HG03571 (cell line): ENCODE data around the gene TMEM40.
"Not testable (repeated sequence)": the region's sequence is repeated elsewhere in the genome, so short reads cannot be mapped to it uniquely, and the experiment has no call there.

Experiments used
- ATAC-seq: cut with Tn5 transposase; IDR thresholded peaks from one replicate; pipeline ENCODE4 v1.9.1; 2021; ENCODE audit not compliant: unreplicated experiment

The TMEM40 gene

DNA sequence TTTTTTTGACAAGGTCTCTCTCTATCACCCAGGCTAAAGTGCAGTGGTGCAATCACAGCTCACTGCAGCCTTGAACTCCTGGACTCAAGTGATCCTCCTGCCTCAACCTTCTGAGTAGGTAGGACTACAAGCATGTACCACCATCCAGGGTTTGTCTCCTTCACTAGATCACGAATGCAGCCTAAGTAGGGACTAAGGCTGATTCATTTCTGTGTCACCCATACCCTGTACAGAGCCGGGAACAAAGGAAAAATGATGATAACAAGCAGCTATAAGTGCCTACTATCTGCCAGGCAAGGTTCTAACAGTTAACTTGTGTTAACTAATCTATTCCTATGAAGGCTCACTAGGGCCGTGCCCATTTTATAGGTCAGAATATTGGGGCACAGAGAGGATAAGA lies 7.0 kb downstream of the TMEM40 start:
- no peak for ATAC-seq

DNA sequence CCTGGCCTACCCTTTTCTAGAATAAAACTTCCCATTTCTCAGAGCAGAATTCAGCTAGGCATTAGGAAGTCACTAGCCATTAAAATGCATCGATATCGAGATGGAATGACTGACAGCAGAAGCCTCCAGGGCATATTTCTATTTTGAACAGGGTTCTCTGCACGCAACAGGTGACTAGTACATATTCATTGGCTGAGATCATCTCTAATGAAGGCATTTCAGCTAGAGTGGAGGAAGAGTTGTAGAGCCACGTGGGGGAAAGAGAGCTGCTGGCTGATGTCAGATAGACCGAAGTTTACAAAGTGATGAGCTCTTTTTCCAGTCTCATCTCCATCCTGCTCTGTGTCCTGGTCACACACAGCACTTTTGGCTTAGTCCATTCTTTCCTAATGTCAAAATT lies 7.5 kb downstream of the TMEM40 start:
- no peak for ATAC-seq

DNA sequence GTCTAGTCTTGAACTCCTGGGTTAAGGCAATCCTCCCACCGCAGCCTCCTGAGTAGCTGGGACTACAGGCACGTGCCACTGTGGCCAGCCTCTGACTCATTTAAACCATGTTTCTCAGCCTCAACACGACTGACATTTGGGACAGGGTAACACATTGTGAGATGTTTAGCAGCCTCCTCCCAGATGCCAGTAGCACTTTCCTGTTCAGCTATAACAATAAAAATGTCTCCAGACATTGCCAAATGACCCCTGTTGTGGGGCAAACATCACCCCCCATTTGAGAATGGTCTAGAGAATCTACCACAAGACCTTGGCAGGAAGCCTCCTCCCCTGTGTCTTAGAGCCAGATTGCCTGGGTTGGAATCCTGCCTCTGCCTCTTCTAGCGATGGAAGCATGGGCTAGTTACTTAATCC lies 8.4 kb downstream of the TMEM40 start:
- ATAC-seq = no peak

DNA sequence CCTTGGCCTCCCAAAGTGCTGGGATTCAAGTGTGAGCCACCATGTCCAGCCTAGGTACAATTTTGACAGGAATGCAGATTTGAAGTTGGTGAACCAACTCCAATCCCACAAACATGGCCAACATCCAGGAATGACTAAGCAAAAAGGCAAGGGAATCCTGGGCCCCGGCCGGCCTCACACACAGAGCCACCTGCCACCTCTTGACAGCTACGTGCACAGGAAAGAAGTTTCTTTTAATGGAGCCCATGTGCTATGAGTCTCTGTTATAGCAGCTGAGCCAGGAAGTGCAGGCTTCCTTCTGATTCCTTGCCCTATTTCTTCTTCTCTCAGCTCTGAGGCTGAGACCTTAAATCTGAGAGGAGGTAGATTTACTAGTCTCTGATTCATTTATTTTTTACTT lies 8.8 kb downstream of the TMEM40 start:
- no peak for ATAC-seq

DNA sequence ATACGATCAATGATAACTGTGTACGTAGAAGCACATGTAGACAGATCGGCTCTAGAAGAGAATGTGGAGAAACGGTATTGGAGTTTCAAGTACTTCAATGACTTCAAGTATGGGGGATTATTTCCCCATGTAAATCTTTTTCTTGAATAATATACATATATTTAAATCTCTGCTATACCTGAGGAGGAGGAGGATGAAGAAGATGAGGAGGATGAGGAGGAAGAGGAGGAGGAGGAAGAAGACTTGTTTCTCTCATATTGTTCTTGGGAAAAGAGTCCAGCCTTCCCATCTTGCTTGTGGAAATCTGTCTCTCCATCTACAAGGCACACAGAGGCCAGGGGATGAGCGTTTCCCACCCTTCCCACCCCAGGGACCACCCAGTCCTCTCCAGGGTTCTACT lies 10.6 kb downstream of the TMEM40 start:
- no peak for ATAC-seq

DNA sequence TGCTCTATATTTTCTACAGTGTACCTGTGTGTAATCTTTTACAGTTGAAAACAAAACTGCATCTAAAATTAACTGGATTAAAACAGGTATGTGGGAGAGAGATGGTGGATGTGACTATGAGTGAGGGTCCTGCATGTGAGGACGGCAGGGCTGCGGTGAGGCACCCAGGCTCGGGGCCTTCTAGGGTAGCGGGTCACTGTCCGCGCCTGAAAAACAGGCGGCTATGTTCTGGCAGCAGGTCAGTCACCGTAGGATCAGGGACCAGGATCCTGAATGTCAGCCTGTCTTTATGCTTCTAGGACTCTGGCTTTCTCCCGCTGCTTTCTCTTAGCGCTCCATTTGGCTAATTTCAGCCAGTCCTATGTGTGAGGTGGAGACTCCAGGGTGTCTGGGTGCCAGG lies 12.6 kb downstream of the TMEM40 start:
- ATAC-seq = no peak

DNA sequence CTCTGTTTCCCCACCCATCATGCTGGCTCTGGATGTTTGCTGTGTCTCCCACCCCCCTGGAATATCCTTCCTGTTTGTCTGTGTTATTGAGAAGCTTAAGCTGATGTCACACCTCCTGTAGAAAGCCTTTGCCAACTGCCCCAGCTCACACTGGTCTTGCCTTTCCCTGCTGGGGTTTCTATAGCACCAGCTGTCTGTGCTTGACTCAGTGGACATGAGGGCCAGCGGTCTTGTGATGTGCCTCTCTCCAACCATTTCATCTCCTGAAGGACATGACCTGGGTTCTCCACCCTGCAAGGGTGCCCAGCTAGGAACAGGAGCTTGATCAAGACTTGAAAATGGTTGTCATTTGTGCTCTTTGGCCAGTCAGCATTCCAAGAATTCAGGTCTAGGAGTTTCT lies 14.7 kb downstream of the TMEM40 start:
- ATAC-seq = no peak

DNA sequence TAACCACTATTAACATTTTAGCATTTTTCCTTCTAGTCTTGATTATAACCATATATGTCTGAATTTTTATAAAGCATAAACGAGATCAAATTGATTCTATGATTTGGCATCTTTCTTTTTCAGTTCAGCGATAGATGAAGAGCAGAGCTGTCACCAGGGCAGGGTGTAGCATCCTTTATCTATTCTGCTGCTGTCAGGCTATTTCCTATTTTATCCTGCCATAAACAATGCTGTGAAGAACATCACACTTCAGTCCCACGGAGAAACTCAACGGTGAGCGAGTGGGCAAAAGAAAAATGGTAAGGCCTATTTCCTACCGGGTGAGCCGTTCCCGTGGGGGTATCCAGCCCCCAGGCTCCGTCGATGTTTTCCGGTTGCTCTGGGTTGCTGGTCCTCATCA lies 15.5 kb downstream of the TMEM40 start:
- no peak for ATAC-seq

DNA sequence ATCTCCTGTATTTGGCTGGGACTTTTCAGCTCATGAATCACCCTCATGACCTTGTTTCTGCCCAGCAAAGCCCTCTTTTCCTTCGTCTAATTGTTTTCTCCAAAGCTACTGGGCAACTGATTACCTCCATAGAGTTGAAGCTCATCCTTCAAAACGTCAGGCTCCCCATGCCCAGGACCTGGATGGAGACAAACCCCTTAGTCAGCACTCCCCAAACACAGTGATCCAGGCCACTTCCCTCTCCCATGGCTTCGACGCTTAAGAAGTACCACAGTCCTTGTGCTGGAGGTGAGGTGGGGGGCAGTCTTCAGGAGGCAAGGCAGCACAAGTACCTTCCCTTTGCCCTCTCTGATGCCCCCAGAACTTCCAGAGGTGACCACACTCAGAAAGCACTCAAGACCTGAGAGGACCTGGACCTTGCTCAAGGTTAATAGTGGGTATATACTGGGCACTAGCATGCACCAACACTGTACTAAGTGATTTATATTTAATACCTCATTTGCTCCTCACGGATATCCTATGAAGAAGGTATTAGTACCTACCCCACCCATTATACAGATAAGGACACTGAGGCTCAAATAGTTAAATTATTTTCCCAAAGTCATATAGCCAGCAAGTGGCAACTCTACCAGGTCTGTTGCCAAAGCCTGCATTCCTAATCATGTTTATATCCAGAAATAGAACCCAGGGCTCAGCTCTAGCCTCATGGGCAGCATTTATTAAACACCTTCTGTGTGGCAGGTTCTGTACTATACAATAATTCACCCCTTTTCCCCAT lies 16.5 kb downstream of the TMEM40 start:
- no peak for ATAC-seq

DNA sequence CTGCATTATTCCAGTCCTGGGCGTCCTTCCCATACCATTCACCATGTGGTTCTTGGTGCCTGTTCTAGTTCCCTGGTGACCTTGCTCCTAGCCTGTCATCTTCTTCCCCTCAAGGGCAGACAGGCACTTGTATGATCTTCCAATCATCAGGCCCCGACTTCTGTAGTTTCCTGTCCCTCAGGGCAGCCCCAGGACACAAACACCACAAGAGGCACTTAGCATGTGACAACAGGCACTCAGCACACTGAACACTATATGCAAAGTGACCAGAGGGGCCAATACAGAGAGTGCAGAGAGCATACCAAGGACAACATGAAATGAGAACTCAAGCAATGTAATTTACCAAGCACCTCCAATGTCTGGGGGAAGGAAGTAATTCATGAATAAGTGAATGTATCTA lies 17.9 kb downstream of the TMEM40 start:
- ATAC-seq = no peak

DNA sequence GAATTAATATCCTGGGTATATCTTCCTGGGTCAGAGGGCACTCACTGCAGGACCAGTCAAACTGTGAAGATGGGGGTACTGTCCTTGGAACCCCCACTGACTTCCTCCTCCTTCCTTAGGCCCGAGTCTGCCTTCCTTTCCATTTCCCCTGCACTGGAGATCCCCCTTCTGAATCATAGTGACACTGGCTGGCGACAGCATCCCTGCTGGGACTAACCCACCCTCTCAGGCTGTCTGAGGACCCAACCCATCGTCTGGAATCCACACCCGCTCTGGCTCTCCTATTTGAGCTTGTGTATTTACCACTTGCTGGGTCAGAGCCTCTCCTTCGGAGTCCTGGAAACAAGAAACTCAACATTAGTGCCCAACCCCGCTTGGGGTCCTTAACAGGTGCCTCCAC lies 21.2 kb downstream of the TMEM40 start:
- no peak for ATAC-seq

DNA sequence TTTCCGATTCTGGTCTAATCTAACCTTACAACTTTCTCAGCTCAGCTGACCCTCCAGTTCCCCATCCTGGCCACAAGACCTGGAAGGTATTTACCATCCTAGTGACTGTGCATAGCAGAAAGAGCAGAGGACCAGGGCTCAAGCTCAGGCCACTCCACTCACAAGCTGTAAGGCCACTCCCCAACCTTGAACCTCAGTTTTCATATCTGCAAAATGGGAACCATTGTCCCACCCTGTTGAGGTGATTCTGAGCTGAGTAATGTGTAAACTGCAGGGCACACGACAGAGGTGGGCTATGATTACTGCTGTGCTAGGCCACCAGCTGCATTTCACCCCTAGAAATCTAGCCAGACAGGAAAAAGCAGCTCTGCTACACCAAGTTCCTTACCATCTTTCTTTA lies 21.7 kb downstream of the TMEM40 start:
- no peak for ATAC-seq

DNA sequence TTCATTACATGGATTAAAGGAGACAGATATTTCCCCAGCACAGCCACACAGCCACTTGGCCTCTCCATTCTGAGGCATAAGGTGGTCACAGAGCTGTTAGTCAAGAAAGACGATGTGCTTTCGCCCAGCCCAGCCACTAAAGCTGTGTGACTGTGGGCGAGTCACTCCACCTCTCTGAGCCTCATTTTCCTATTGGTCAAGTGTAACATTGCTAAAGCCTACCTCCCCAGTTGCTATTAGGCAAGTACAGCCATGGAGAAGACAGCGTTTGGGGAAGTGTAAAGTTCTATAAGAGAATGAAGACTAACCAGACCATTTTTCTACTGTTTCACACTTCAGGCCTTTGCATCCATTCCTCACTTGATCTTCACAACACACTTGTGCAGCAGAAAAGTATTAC lies 24.1 kb downstream of the TMEM40 start:
- no peak for ATAC-seq

DNA sequence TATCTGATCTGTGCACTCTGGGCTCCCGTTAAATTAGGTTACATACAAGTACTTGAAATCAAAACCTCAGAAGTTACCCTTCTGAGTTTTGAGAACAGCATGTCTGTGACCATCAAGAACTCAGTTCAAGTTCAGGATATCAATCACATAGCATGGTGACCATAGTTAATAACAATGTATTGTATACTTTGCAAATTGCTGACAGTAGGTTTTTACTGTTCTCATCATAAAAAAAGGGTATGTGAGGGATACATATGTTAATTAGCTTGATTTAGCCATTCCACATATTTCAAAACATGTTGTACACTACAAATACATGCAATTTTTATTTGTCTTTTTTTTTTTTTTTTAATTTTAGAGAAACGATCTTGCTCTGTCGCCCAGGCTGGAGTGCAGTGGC lies 25.5 kb downstream of the TMEM40 start:
- no peak for ATAC-seq

DNA sequence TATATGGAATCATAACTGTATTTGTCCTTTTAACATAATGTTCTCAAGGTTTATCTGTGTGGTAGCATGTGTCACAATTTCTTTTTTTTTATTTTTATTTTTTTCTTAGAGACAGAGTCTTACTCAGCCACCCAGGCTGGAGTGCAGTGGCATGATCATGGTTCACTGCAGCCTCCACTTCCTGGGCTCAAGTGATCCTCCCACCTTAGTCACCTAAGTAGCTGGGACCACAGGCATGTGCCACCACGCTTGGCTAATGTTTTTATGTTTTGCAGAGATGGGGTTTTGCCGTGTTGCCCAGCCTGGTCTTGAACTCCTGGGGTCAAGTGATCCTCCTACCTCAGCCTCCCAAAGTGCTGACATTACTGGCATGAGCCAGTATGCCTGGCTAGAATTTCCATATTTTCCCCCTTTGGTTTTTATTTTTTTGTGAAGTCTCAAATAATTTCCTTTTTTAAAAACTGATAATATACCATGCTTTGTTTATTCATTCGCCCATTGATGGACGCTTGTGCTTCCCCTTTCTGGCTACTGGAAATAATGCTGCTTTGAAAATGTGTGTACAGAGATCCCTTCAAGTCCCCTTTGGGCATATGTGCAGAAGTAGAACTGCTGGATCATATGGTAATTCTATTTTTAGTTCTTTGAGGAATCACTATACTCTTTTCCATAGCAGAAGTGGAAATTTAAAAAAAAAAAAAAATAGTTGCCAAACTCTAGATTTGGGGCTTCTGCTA lies 28.4 kb downstream of the TMEM40 start:
- no peak for ATAC-seq

DNA sequence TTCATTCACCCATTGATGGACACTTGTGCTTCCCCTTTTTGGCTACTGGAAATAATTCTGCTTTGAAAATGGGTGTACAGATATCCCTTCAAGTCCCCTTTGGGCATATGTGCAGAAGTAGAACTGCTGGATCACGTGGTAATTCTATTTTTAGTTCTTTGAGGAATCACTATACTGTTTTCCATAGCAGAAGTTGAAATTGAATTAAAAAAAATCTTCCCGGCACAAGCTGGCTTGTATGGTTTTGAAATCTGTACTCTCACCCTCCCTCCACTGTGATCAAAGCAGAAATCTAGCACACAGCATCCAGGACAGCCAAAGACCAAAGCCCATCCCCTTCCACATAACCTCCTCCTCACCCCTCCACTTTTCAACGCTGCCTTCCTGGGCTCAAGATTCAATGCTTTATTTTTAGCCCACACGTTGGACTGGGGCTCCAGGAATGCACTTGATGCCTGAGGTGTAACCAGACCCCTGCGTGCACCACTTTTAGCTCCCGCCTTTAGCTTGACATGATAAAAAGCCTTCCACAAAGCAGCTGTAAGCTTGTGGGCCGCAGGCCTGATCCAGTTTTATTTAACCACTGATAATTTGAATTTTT lies 29.9 kb downstream of the TMEM40 start:
- ATAC-seq = no peak

DNA sequence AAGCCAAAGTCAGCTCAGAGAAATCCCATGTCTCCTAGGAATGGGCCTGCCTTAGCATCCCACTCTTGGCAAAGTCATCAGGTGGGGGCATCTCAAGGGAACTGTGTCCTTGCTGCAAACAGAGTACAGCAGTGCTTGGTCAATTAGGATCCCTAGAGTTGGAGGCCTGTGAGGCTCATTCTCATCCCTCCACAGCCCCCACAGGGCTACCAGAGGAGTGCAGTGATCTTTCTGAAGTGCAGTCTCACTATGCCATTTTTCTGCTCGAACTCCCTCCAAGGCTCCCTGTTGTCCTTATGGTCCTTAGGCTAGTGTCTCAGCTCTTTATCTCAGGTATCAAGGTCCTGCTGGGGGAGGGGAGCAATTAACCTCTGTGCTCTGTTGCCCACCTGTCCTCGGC lies 31.1 kb downstream of the TMEM40 start:
- ATAC-seq = no peak

DNA sequence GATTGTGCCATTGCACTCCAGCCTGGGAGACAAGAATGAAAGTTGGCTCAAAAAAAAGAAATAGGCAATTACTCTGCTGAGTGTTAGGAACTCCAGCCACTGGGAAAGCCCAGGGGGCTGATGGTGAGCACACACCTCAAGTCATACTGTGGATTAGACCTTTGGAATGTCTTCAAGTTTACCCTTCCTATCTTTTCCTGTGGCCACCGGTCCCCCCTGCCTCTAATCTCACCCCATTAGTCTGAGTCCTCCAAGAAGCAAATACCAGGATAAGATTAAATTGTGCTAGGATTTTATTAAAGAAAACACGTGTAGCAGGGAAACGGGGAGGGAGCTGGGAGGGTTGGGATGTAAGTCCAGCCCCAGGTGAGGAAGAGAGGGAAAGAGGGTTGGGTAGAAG lies 31.6 kb downstream of the TMEM40 start:
- no peak for ATAC-seq

DNA sequence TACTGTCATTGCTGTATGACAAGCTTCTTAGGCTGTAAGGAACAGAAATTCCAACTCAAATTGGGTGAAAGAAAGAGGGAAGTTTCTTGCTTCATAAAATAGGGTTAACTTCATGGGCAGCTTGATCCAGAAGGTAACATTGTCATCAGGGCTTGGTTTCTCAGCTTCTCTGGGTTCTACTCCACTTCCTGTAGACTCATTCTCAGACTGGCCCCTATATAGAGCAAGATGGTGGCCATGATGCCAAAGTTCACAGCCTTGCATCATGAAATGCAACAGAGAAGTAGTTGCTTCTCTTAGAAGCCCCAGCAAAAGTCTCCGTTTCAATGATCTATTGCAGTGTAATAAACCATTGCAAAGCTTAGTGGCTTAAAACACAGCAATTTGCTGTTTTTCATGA lies 33.6 kb downstream of the TMEM40 start:
- no peak for ATAC-seq

DNA sequence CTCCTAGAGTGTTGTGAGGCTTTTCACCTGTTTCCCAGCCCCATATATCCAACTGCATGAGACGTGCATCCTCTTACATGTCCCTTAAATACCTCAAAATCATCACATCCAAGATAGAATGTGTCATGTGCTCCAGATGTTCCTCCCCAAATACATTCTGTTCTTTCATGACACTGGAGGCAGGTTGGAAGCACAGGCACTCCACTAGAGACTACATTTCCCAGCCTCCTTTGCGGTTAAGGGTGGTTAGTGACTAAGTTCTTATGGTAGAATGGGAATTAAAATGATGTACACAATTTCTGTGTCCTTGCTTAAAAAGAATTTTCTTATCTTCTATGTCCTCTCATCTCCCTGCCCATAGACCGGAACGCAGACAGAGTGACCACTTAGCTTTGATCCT lies 34.3 kb downstream of the TMEM40 start:
- no peak for ATAC-seq

DNA sequence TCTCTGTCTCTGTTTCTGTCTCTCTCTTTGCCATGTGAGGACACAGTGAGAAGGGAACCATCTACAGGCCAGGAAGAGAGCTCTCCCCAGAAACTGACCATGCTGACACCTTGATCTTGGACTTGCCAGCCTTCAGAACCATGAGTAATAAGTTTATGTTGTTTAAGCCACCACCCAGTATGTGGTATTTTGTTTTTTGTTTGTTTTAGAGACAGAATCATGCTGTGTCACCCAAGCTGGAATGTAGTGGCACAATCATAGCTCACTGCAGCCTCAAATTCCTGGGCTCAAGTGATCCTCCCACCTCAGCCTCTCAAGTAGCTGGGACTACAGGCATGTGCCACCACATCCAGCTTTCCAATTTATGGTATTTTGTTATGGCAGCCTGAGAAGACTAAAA lies 35.7 kb downstream of the TMEM40 start:
- ATAC-seq = not testable (repeated sequence)

DNA sequence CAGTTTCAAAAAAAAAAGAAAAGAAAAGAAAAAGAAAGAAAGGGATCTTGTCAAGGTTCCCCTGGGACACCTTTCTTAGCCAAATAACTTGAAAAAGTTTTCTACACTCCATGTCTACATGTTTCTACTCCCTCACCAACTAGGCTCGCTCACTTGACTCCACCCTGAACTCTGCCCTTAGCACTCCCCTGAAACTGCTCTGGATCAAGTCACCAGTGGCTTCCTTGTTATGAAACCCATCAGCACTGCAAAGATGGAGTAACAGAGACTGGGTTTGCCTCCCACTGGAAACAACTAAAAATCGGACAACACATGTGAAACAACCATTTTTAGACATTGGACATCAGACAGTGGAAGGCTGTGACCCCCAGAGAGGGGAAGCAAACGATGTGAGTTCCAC lies 36.8 kb downstream of the TMEM40 start:
- no peak for ATAC-seq
